Inflammatory macrophage treated with lipopolysaccharide for 1 hour (primary cell): ENCODE data around the gene ELOA.
A peak's percentile ranks its signal among the peaks of the same experiment; 100 is the strongest.
"Not testable (repeated sequence)": the region's sequence is repeated elsewhere in the genome, so short reads cannot be mapped to it uniquely, and the experiment has no call there.

Experiments used
- DNase-seq, 2 donors: peaks; one replicate each; pipeline ENCODE4 v3.0.0-alpha.2; 2020 to 2022

ELOA gene, protein sequence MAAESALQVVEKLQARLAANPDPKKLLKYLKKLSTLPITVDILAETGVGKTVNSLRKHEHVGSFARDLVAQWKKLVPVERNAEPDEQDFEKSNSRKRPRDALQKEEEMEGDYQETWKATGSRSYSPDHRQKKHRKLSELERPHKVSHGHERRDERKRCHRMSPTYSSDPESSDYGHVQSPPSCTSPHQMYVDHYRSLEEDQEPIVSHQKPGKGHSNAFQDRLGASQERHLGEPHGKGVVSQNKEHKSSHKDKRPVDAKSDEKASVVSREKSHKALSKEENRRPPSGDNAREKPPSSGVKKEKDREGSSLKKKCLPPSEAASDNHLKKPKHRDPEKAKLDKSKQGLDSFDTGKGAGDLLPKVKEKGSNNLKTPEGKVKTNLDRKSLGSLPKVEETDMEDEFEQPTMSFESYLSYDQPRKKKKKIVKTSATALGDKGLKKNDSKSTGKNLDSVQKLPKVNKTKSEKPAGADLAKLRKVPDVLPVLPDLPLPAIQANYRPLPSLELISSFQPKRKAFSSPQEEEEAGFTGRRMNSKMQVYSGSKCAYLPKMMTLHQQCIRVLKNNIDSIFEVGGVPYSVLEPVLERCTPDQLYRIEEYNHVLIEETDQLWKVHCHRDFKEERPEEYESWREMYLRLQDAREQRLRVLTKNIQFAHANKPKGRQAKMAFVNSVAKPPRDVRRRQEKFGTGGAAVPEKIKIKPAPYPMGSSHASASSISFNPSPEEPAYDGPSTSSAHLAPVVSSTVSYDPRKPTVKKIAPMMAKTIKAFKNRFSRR

DNA sequence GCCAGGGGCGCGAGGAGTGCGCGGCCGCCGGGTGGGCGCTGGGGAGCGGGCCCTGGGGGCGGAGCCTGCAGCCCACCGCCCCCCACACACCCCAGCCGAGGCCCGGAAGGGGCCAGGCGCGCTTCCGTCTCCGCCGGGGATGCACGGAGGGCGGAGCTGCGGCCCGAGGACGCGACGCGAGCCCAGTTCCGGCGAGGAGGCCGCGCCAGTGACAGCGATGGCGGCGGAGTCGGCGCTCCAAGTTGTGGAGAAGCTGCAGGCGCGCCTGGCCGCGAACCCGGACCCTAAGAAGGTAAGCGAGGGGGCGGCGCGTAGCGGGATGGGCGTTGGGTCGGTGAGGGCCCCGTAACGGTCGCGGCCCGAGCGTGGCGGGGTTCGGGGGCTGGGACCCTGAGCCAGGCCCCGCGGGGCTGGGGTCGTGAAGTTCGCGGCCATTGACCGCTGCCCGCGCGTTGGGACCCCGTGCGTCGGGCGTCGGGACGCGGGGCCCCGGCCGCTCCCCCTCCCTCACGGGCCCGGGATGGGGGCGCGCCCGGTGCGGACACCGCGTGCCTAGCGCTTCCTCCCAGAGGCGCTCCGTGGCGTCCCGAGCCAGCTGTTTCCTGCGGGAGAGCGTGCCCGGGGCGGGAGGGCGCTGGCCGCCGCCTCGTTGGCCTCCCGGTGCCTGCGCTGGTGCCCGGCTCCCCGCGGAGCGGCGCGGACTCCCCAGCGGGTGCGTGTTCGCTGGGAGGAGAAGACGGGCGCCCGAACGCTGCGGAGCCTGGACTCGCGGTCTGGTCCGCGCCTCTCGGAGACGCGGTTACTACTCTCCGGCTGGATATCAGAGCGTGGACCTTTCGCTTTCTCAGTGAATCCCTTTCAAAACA lies at the start of gene ELOA:
TSS of gene ELOA (plus strand) at position 185 of the 866 bp plus-strand sequence. CDS start at position 218, 33 bp downstream.
- peak; percentile 63 to 71 for DNase-seq

- DNase-seq = no peak
Observed at GRCh38 chr1:23693599-23693998, 49.7 kb upstream of the ELOA start.

DNA sequence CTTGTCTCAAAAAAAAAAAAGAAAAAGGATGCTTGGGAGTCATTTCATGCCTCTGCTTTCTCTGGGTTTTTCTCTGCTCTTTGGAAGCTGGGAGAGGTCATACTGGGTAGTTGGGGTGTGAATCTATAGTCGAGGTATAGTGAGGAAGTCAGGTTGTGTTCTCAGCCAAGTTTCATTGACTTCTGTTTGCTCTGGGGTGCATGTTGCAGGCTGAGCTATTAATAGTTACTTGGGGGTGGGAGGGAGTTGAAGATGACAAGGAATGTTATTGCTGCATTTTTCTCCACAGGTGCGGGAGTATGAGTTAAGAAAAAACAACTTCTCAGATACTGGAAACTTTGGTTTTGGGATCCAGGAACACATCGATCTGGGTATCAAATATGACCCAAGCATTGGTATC lies 48.9 kb upstream of the ELOA start:
- no peak for DNase-seq

- no peak for DNase-seq
Observed at GRCh38 chr1:23695667-23696066, 47.6 kb upstream of the ELOA start.

DNA sequence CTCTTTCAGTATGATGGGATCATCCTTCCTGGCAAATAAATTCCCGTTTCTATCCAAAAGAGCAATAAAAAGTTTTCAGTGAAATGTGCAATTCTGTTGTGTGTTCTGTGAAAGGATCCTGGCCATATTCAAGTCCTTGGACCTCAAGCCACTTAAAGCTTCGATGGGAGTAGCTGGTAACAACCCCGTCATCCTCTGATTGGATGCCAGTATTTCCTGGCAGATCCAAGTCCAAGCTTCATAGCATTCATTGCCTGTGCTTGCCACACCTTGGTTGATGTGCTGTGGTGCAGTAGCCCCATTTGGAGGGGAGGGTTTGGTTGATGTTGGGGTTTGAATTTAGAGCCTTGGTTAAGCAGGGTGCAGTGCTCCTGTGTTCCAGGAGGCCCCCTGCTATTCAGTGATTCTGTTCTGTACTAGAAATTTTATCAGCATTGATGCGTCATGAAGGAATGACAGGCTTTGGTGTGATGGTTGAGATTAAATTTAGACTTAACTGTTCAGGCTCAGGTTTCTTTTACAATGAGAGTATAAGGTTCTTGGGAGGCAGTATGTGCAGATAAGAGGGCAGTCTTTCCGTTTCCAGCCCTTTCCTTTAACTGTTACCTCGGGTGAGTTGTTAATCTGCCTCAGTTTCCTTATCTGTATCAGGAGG lies 46.8 kb upstream of the ELOA start:
- DNase-seq = no peak

DNA sequence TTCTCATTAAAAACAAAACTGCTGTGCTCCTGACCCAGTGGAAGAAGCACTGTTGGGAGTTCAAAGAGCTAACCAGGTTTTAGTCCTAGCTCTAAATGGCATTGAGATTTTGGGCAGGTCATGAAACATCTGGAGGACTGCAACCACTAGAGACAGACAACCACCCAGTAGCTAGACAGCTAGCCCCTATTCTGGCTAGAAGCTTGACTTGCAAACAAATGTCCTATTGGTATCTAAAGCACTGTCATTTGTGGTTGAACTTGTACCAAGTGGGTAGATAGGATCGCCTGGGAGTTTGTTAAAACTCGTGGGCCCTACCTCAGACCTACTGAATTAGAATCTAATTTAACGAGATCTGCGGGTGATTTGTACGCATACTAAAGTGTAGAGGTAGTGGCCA lies 44.8 kb upstream of the ELOA start:
- DNase-seq = no peak

GRCh38 chr1:23699280-23700179 lies 43.7 kb upstream of the ELOA start:
- DNase-seq = no peak

GRCh38 chr1:23701310-23701709 lies 42.0 kb upstream of the ELOA start:
- DNase-seq = no peak

DNA sequence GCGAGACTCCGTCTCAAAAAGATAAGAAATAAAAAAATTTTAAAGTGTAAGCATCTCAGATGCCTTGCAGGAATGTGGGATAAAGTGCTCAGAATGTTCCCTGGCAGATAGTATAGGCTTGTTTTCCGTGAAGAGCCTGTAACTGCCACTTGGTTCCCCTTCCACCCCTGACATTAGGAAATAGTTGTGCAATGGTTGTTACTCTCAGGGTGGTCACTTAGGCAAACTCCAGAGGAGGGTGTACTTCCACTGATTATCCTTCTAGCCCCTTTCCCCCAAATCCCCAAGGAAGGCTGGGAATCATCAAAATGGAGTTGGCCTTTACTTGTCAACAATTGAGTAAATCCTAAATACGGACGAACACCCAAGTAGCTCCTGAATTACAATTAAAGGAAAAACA lies 41.3 kb upstream of the ELOA start:
- DNase-seq = peak in 1 of 2 donors; percentile 26

DNA sequence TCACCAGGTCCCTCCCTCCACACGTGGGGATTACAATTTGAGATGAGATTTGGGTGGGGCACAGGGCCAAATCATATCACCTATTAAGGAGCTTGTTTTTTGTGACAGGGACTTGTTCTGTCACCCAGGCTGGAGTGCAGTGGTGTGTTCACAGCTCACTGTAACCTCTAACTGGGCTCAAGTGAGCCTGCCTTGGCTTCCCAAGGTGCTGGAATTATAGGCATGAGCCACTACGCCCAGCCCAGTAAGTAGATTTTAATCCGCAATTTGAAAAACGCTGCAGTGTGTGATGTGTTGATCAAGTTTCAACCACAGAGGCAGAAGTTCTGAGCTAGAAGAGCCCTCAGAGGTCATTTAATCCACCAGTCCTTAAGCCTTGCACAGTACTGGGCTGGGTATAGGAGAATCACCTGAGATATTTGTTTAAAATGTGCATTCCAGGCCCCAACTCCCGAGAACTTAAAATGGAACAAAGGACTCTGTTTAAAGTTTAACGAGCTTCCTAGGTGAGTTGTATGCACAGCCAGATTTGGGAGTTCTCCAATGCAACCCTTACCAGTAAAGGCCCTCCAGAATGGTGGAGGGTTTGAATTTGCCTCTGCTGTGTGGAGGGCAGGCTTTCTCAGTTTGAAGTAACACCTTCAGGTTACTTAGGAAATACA lies 38.3 kb upstream of the ELOA start:
- no peak for DNase-seq

DNA sequence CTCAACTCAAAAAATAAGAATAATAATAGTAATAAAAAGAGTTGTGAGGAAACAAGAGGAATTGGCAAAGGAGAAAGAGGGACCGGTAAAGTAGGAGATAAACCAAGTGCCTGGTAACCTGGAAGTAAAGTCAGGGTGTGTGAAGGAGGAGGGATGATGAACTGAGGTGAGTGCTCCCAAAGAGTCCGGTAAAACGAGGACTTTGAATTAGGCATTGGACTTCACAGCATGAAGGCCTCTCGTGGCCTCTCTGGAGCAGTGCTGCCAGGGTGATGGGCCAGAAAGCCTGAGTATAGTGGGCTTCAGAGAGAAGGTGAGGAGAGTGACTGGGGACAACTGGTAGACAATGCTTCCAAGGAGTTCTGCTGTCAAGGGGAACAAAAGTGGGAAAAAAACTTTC lies 34.0 kb upstream of the ELOA start:
- DNase-seq = no peak

DNA sequence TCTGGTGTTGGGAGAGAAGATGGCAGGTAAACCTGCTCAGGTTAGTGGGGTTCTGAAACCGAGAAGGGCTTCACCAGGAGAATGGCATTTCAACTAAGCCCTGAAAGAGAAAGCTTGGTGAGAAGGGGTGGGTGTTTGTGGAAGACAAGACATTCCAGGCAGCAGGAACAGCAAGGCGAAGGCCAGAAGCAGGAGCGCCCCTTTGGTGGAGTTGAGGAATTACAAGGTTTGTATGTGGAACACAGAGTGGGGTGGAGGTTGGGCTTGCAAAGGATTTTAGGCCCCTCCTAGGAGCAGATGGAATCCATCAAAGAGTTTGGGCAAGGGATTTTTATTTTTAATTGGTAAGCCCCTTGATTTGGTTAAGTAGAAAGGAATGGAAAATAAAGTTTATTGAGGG lies 24.8 kb upstream of the ELOA start:
- peak; percentile 21 to 23 for DNase-seq

DNA sequence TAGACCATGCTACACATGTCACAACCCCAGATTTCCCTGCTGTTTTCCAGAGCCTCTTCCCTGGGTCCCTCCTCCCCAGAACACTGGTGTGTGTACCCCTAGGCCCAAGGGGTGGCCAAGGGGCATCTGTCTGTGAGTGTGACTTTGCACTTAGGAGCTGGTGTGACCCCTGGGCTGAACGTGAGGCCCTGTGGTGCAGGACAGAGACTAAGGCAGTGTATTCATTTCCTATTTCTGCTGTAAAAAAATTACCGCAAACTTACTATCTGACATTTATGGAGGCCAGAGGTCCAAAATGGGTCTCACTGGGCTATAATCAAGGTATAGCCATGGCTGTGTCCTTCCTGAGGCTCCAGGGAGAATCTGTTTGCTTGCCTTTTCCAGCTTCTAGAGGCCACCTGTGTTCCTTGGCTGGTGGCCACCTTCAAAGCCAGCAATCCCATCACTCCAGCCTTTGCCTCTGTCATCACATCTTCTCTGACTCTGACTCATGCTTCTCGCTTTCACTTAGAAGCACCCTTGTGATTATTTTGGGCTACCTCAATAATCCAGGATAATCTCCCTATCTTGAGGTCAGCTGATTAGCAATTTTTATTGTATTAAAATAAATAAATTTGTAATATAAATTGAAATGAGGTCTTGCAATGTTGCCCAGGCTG lies 24.0 kb upstream of the ELOA start:
- DNase-seq = no peak

GRCh38 chr1:23720256-23720995 lies 22.8 kb upstream of the ELOA start:
- DNase-seq = peak; percentile 79 to 81

GRCh38 chr1:23722652-23723051 lies 20.6 kb upstream of the ELOA start:
- no peak for DNase-seq

GRCh38 chr1:23726686-23727085 lies 16.6 kb upstream of the ELOA start:
- DNase-seq = no peak

- DNase-seq = peak; percentile 87 to 94
Observed at GRCh38 chr1:23727362-23727811, 15.9 kb upstream of the ELOA start.

DNA sequence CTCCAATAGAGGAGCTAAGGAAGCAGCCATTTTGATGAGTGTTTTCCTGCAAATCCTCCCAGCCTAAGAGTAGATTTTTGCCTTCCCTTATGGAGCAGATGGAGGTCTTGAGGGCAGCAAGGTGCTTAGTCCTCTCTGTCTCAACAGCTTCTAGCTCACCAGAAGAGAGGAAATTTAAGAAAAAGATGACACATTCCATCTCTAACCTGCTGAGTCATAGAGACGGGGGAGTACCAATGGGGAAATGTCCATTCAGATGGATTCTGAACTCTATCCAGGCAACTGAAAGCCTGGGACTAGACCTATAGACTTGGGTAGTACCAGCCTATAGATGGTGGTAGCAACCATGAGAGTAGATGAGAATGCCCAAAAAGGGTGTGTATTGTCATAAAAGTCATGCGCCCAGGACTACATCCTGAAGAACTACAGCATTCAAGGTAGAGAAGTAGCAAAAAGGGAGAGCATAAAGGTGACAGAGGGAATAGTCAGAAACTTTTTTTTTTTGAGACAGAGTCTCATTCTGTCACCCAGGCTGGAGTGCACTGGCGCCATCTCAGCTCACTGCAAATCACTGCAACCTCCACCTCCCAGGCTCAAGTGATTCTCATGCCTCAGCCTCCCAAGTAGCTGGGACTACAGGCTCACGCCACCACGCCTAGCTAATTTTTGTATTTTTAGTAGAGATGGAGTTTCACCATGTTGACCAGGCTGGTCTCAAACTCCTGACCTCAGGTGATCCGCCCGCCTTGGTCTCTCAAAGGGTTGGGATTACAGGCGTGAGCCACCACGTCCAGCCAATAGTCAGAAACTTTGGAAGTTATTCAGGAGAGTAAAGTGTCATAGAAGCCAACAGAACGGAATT lies 10.7 kb upstream of the ELOA start:
- peak; percentile 38 to 65 for DNase-seq

GRCh38 chr1:23733281-23733680 lies 10.0 kb upstream of the ELOA start:
- not testable (repeated sequence) for DNase-seq
